PC-3 (cell line): ENCODE measurements around the gene NFIC. TPM values are rescaled to one million over a fixed set of nuclear protein-coding genes. Genes with fewer than 3 reads are reported as not detected.
A peak's percentile ranks its signal among the peaks of the same experiment; 100 is the strongest.
"Not testable (repeated sequence)": the region's sequence is repeated elsewhere in the genome, so short reads cannot be mapped to it uniquely, and the experiment has no call there.

Source experiments
- ATAC-seq: fragments of 200-7000 bp; cut with Tn5 transposase; 2 replicates; pipeline ENCODE4 v1.9.1; 2020; ENCODE audit warnings: mild to moderate bottlenecking, moderate library complexity
- BruUV-seq: library from RNA; stranded (reverse); fragments of 400-500 nt; replicated peaks from 2 replicates; lab custom pipeline; 2021; lab: Mats Ljungman, UMichigan
- CTCF ChIA-PET: fragments of 300-600 bp; sonication (Branson Sonifier 250); formaldehyde crosslinking; loops from one replicate; lab custom pipeline; 2022; ENCODE audit warnings: antibody characterized with exemption; lab: Charles Lee
- POLR2A ChIA-PET: fragments of 300-600 bp; sonication (Branson Sonifier 250); formaldehyde crosslinking; loops from one replicate; lab custom pipeline; 2022; ENCODE audit warnings: antibody characterized with exemption; ENCODE audit not compliant: unreplicated experiment; lab: Charles Lee
- DNase-seq: peaks from one replicate; pipeline ENCODE4 v3.0.0-alpha.2; 2015
- H2AFZ ChIP-seq: fragments of 300-600 bp; sonication (generic); 2 replicates; pipeline ENCODE4 v1.6.0; 2016; ENCODE audit warnings: antibody characterized with exemption, low read length
- H3F3A ChIP-seq: fragments of 300-600 bp; sonication (generic); one replicate; pipeline ENCODE4 v1.6.0; 2017; ENCODE audit warnings: antibody characterized with exemption, low read length, control low read depth, mild to moderate bottlenecking; ENCODE audit not compliant: unreplicated experiment
- H3K27ac ChIP-seq: fragments of 300-600 bp; sonication (generic); 2 replicates; pipeline ENCODE4 v1.5.1; 2016; ENCODE audit warnings: mild to moderate bottlenecking, low read length
- H3K27me3 ChIP-seq: fragments of 300-600 bp; sonication (generic); 2 replicates; pipeline ENCODE4 v1.6.1; 2016; ENCODE audit warnings: low read length, mixed read lengths
- H3K36me3 ChIP-seq: fragments of 300-600 bp; sonication (generic); 2 replicates; pipeline ENCODE4 v1.6.1; 2016; ENCODE audit warnings: low read depth, mixed run types, low read length, mixed read lengths
- H3K4me1 ChIP-seq: fragments of 300-600 bp; sonication (generic); 2 replicates; pipeline ENCODE4 v1.5.1; 2016; ENCODE audit warnings: low read length; ENCODE audit not compliant: insufficient read depth
- H3K4me2 ChIP-seq: fragments of 300-600 bp; sonication (generic); 2 replicates; pipeline ENCODE4 v1.6.0; 2016; ENCODE audit warnings: low read length
- H3K4me3 ChIP-seq: fragments of 300-600 bp; sonication (generic); 2 replicates; pipeline ENCODE4 v1.5.1; 2016; ENCODE audit warnings: mild to moderate bottlenecking, low read length, mixed read lengths
- H3K79me2 ChIP-seq: fragments of 300-600 bp; sonication (generic); 2 replicates; pipeline ENCODE4 v1.6.1; 2017; ENCODE audit warnings: low read length, mixed read lengths
- H3K9ac ChIP-seq: fragments of 300-600 bp; sonication (generic); 2 replicates; pipeline ENCODE4 v1.6.0; 2016; ENCODE audit warnings: mild to moderate bottlenecking, low read length
- H3K9me2 ChIP-seq: fragments of 300-600 bp; sonication (generic); replicated peaks from 2 replicates; pipeline ENCODE4 v1.6.1; 2016; ENCODE audit warnings: mixed run types, low read length, mixed read lengths
- H3K9me3 ChIP-seq: fragments of 300-600 bp; sonication (generic); 2 replicates; pipeline ENCODE4 v1.6.1; 2016; ENCODE audit warnings: low read length, mixed read lengths
- H4K20me1 ChIP-seq: fragments of 300-600 bp; sonication (generic); 2 replicates; pipeline ENCODE4 v1.6.1; 2016; ENCODE audit warnings: low read length, mixed read lengths
- EZH2 ChIP-seq: fragments of 300-600 bp; sonication (generic); IDR thresholded peaks from one replicate; pipeline ENCODE4 v1.6.1; 2017; ENCODE audit warnings: antibody characterized with exemption, mild to moderate bottlenecking, low read length; ENCODE audit not compliant: unreplicated experiment
- EZH2phosphoT487 ChIP-seq: fragments of 300-600 bp; sonication (generic); IDR thresholded peaks from 2 replicates; pipeline ENCODE4 v1.6.1; 2018; ENCODE audit warnings: mild to moderate bottlenecking, antibody characterized with exemption, low read length, borderline replicate concordance
- intact Hi-C: fragments of 100-400 bp; cut with micrococcal nuclease; formaldehyde crosslinking; loops from 2 replicates; pipeline ENCODE4 v1.9.0; 2023
- total RNA-seq: library from RNA; depleted of rRNA; stranded (reverse); fragments of >200 nt; gene quantifications from 2 replicates; pipeline ENCODE4 v1.2.3, GENCODE V29; 2014
- TF ChIP-seq, protein P1 (sequence below): fragments of 300-600 bp; sonication (generic); conservative IDR thresholded peaks from 2 replicates; pipeline ENCODE4 v1.5.1; 2017; ENCODE audit warnings: antibody characterized with exemption, low read depth, mild to moderate bottlenecking, low read length

The NFIC gene
- total RNA-seq, 1 experiment from 2014 or later = 31.7 TPM

DNA sequence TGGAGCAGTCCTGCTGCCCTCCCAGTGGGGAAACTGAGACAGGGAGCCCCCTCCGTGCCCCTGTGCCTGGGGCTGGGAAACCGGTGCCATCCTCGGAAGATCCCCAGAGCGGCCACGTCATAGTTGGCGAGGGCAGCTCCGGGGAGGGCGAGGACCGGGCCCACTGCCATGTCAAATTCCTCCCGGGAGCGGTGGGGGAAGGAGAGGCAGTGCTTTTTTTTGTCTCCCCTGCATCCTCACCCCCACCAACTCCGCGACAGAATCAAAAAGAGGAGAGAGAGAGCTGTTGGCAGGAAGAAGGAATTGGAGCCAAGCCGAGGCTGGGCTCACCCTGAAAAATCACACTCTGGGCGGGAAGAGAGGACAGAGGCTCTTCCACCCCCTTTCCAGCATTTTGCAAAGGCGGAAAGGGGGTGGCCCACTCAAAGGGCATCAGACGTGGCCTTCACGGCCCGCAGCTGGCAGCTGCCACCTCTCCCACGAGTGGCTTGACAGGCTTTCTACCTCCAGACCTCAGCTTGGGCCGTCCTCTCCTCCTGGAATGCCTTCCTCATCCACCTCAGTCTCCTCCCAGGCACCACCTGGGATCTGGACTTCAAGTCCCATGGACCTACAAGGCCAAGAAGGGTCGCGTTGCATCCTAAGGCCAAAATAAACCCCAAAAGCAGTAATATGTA, 19.6 kb upstream of the NFIC start:
- Histone ChIP-seq H2AFZ (peak overlapping the region; percentile 84), H3K4me3 (peak overlapping the region; percentile 30; the same call in 1 of the 2 replicates), H3K79me2 (no peaks in the 10 kb centered on the region), H3K27ac (no peak overlapping the region), H3K27me3 (no peaks in the 10 kb centered on the region), H4K20me1 (no peaks in the 10 kb centered on the region), H3K4me2 (peak overlapping the region; percentile 71), H3K36me3 (no peaks in the 10 kb centered on the region), H3K9me3 (no peaks in the 10 kb centered on the region), H3F3A (no peaks in the 10 kb centered on the region), H3K9me2 (no peaks in the 10 kb centered on the region), H3K4me1 (peaks cover 8% of the 10 kb centered on the region; the same call in 1 of the 2 replicates), H3K9ac (no peak overlapping the region)
- ChIA-PET POLR2A (no interaction called here), CTCF (no interaction called here)
- TF ChIP-seq, protein P1, sequence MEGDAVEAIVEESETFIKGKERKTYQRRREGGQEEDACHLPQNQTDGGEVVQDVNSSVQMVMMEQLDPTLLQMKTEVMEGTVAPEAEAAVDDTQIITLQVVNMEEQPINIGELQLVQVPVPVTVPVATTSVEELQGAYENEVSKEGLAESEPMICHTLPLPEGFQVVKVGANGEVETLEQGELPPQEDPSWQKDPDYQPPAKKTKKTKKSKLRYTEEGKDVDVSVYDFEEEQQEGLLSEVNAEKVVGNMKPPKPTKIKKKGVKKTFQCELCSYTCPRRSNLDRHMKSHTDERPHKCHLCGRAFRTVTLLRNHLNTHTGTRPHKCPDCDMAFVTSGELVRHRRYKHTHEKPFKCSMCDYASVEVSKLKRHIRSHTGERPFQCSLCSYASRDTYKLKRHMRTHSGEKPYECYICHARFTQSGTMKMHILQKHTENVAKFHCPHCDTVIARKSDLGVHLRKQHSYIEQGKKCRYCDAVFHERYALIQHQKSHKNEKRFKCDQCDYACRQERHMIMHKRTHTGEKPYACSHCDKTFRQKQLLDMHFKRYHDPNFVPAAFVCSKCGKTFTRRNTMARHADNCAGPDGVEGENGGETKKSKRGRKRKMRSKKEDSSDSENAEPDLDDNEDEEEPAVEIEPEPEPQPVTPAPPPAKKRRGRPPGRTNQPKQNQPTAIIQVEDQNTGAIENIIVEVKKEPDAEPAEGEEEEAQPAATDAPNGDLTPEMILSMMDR = no peak
- TF ChIP-seq EZH2phosphoT487 = no peak
- TF ChIP-seq EZH2 = no peak
- no TSS peak for BruUV-seq
- DNase-seq (no peak), ATAC-seq (no peak)
- intact Hi-C loops = no loop called here

DNA sequence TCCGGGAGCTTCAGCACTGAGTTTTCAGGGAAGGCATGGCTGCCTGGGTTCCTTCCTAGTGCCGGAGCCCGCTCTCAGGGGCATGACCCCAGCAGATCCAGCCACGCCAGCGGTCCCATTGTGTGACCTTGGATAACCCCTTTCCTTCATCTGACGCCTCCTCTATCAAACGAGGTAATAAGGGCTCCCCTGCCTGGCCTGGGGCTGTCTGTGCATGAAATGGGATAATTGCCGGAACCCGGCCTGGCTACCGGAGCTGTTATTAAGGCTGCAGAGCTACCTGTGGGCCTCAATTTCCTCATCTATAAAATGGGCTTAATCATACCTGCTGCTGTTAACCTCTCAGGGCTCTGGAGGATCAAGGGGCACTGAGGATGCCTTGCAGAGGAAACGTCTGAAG, 18.3 kb upstream of the NFIC start:
- Histone ChIP-seq H3F3A (no peaks in the 10 kb centered on the region), H3K9ac (no peak overlapping the region), H4K20me1 (no peaks in the 10 kb centered on the region), H3K27ac (no peak overlapping the region), H3K27me3 (no peaks in the 10 kb centered on the region), H3K36me3 (no peaks in the 10 kb centered on the region), H3K9me3 (no peaks in the 10 kb centered on the region), H2AFZ (no peak overlapping the region), H3K4me1 (peaks cover 8% of the 10 kb centered on the region; the same call in 1 of the 2 replicates), H3K4me2 (no peak overlapping the region), H3K4me3 (no peak overlapping the region), H3K9me2 (no peaks in the 10 kb centered on the region), H3K79me2 (no peaks in the 10 kb centered on the region)
- intact Hi-C loops = no loop called here
- TF ChIP-seq EZH2 (no peak), EZH2phosphoT487 (no peak)
- TF ChIP-seq, protein P1 = no peak
- ChIA-PET CTCF (no interaction called here), POLR2A (no interaction called here)
- no peak for DNase-seq
- ATAC-seq = no peak
- no TSS peak for BruUV-seq

- BruUV-seq, H3F3A ChIP-seq, H4K20me1 ChIP-seq, H3K4me2 ChIP-seq, ATAC-seq, H3K9me2 ChIP-seq, H3K27me3 ChIP-seq, intact Hi-C loops, H3K9ac ChIP-seq, H3K4me3 ChIP-seq, H3K27ac ChIP-seq, POLR2A ChIA-PET, H2AFZ ChIP-seq, H3K79me2 ChIP-seq, CTCF ChIA-PET, H3K4me1 ChIP-seq, H3K36me3 ChIP-seq, H3K9me3 ChIP-seq, DNase-seq: not testable (repeated sequence)
Observed at GRCh38 chr19:3348469-3348868, 17.9 kb upstream of the NFIC start.
